CD14-positive monocyte (primary cell): Measurements from ENCODE around the gene CNOT6L. TPM values are rescaled to one million over a fixed set of nuclear protein-coding genes. Genes with fewer than 3 reads are reported as not detected.

ENCODE experiments used
- DNase-seq, 3 donors: peaks; one replicate each; pipeline ENCODE4 v3.0.0-alpha.2; 2011 to 2022
- H2AFZ ChIP-seq: 2 replicates; pipeline ENCODE4 v1.6.0; 2012; ENCODE audit warnings: mild to moderate bottlenecking, low read depth, low read length, inconsistent platforms; ENCODE audit not compliant: insufficient read depth, poor library complexity, severe bottlenecking
- H3K27ac ChIP-seq, 2 donors: 1 replicate in 1 of 2; 2 replicates in 1 of 2; pipeline ENCODE4 v1.5.1; 2012 to 2013; ENCODE audit warnings: low read length in 2 of 2, control low read depth in 1 of 2, inconsistent platforms in 1 of 2, low read depth in 1 of 2, mild to moderate bottlenecking in 1 of 2
- H3K27me3 ChIP-seq, 2 donors: one replicate each; pipeline versions ENCODE4 v1.6.0 to v1.6.1; 2011 to 2013; ENCODE audit warnings: low read length in 2 of 2; ENCODE audit not compliant: control insufficient read depth in 2 of 2, insufficient read depth in 2 of 2
- H3K36me3 ChIP-seq, 2 donors: replicated peaks in 1 of 2; 1 replicate in 1 of 2; 2 replicates in 1 of 2; pipeline versions ENCODE4 v1.5.1 to v1.6.1; 2012 to 2013; ENCODE audit warnings: low read length in 2 of 2, control low read depth in 1 of 2, inconsistent platforms in 1 of 2, mild to moderate bottlenecking in 1 of 2; ENCODE audit not compliant: insufficient read depth in 2 of 2, control insufficient read depth in 1 of 2
- H3K4me1 ChIP-seq, 2 donors: 1 replicate in 1 of 2; 2 replicates in 1 of 2; pipeline versions ENCODE4 v1.5.1 to v1.6.1; 2012 to 2013; ENCODE audit warnings: low read length in 2 of 2, control low read depth in 1 of 2, inconsistent platforms in 1 of 2, mild to moderate bottlenecking in 1 of 2, moderate library complexity in 1 of 2; ENCODE audit not compliant: insufficient read depth in 2 of 2, control insufficient read depth in 1 of 2
- H3K4me2 ChIP-seq: replicated peaks from 2 replicates; pipeline ENCODE3; 2012; ENCODE audit warnings: low read length, moderate library complexity, mild to moderate bottlenecking; ENCODE audit not compliant: poor library complexity, severe bottlenecking; ENCODE audit errors: extremely low read depth
- H3K4me3 ChIP-seq, 3 experiments: fragments of 200-600 bp in 1 of 3; sonication (generic) in 1 of 3; replicated peaks in 1 of 3; 1 replicate in 2 of 3; 2 replicates in 1 of 3; pipeline ENCODE4 v1.5.1; 2011 to 2013; ENCODE audit warnings: low read length in 3 of 3, mild to moderate bottlenecking in 3 of 3, control low read depth in 2 of 3, low read depth in 2 of 3, inconsistent platforms in 1 of 3, moderate library complexity in 1 of 3
- H3K79me2 ChIP-seq: 2 replicates; pipeline ENCODE4 v1.6.0; 2012; ENCODE audit warnings: mild to moderate bottlenecking, control low read depth, inconsistent platforms, low read length, moderate library complexity; ENCODE audit not compliant: insufficient read depth
- H3K9ac ChIP-seq: 2 replicates; pipeline ENCODE4 v1.6.0; 2017; ENCODE audit warnings: low read length, mild to moderate bottlenecking; ENCODE audit not compliant: insufficient read depth, poor library complexity, severe bottlenecking
- H3K9me3 ChIP-seq, 2 donors: replicated peaks in 1 of 2; 1 replicate in 1 of 2; 2 replicates in 1 of 2; pipeline versions ENCODE4 v1.5.1 to v1.6.1; 2012 to 2013; ENCODE audit warnings: low read length in 2 of 2, control low read depth in 1 of 2; ENCODE audit not compliant: control insufficient read depth in 1 of 2, insufficient read depth in 1 of 2
- H4K20me1 ChIP-seq: 2 replicates; pipeline ENCODE4 v1.6.0; 2012; ENCODE audit warnings: mild to moderate bottlenecking, low read length, control low read depth, moderate library complexity; ENCODE audit not compliant: insufficient read depth
- H3K27ac Mint-ChIP-seq, 7 donors: one replicate each; pipeline ENCODE4 v1.8.0; 2020; ENCODE audit warnings: mild to moderate bottlenecking in 7 of 7, mixed read lengths in 7 of 7, moderate library complexity in 6 of 7, inconsistent platforms in 2 of 7
- H3K27me3 Mint-ChIP-seq, 3 donors: one replicate each; pipeline ENCODE4 v1.8.0; 2021 to 2022; ENCODE audit warnings: low read depth in 3 of 3, mild to moderate bottlenecking in 3 of 3, mixed read lengths in 3 of 3, moderate library complexity in 3 of 3, inconsistent platforms in 1 of 3
- H3K36me3 Mint-ChIP-seq, 2 donors: one replicate each; pipeline ENCODE4 v1.8.0; 2020; ENCODE audit warnings: mixed read lengths in 2 of 2, inconsistent platforms in 1 of 2, mild to moderate bottlenecking in 1 of 2
- H3K4me1 Mint-ChIP-seq: one replicate; pipeline ENCODE4 v1.8.0; 2020; ENCODE audit warnings: mild to moderate bottlenecking, mixed read lengths
- H3K4me3 Mint-ChIP-seq, 2 donors: one replicate each; pipeline ENCODE4 v1.8.0; 2020; ENCODE audit warnings: mild to moderate bottlenecking in 2 of 2, mixed read lengths in 2 of 2, moderate library complexity in 1 of 2
- H3K9me3 Mint-ChIP-seq, 7 donors: one replicate each; pipeline ENCODE4 v1.8.0; 2020 to 2022; ENCODE audit warnings: mixed read lengths in 7 of 7, mild to moderate bottlenecking in 6 of 7, moderate library complexity in 6 of 7, inconsistent platforms in 2 of 7
- WGBS: methylation state at CpG from one replicate; pipeline ENCODE4 v1.1.5; 2013; ENCODE audit warnings: missing lambda C conversion rate; ENCODE audit not compliant: insufficient coverage; 5-methylcytosine and 5-hydroxymethylcytosine counted together
- intact Hi-C, 2 donors: fragments of 100-400 bp; cut with micrococcal nuclease; formaldehyde crosslinking; loops; one replicate each; pipeline versions ENCODE4 v1.15.0 to v1.15.1; 2023
- polyA plus RNA-seq, 3 donors: library from polyadenylated mRNA; depleted of rRNA in 1 of 3; unstranded in 2 of 3; stranded (reverse) in 1 of 3; fragments of 300-500 nt in 2 of 3; fragments of >200 nt in 1 of 3; fragmentation: Illumina TruSeq in 2 of 3; gene quantifications; 1 replicate in 2 of 3; 2 replicates in 1 of 3; pipeline ENCODE4 v1.2.3, GENCODE V29; 2012 to 2021
- TF ChIP-seq, protein P1 (sequence below): fragments of 200-600 bp; IDR thresholded peaks from one replicate; pipeline ENCODE4 v1.8.0; 2022; ENCODE audit warnings: antibody characterized with exemption, mild to moderate bottlenecking

CNOT6L gene
- polyA plus RNA-seq, 3 donors = 16.1 to 26.4 (median 26.3) TPM

GRCh38 chr4:77816546-77816945 lies 2.6 kb downstream of the CNOT6L start:
- H3K4me3 Mint-ChIP-seq = no peak overlapping the region
- TF ChIP-seq, protein P1, sequence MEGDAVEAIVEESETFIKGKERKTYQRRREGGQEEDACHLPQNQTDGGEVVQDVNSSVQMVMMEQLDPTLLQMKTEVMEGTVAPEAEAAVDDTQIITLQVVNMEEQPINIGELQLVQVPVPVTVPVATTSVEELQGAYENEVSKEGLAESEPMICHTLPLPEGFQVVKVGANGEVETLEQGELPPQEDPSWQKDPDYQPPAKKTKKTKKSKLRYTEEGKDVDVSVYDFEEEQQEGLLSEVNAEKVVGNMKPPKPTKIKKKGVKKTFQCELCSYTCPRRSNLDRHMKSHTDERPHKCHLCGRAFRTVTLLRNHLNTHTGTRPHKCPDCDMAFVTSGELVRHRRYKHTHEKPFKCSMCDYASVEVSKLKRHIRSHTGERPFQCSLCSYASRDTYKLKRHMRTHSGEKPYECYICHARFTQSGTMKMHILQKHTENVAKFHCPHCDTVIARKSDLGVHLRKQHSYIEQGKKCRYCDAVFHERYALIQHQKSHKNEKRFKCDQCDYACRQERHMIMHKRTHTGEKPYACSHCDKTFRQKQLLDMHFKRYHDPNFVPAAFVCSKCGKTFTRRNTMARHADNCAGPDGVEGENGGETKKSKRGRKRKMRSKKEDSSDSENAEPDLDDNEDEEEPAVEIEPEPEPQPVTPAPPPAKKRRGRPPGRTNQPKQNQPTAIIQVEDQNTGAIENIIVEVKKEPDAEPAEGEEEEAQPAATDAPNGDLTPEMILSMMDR = no peak
- Histone ChIP-seq H3K27ac (no peak overlapping the region), H4K20me1 (peaks cover 65% of the 10 kb centered on the region), H3K9me3 (no peaks in the 10 kb centered on the region), H3K4me1 (peaks cover 20% of the 10 kb centered on the region in 2 donors), H3K9ac (no peak overlapping the region), H3K79me2 (peaks cover 96% of the 10 kb centered on the region), H3K4me3 (no peak overlapping the region), H3K4me2 (no peak overlapping the region), H2AFZ (no peak overlapping the region), H3K27me3 (no peaks in the 10 kb centered on the region), H3K36me3 (no peaks in the 10 kb centered on the region)
- intact Hi-C loops = loop anchor here in 1 of 2 donors (10.0 kb wide), 1 partner anchor 82 kb away; no protein-coding TSS in a partner anchor
- 60% methylated on average over 1 of the region's 2 CpGs for WGBS
- H3K4me1 Mint-ChIP-seq = peaks cover 59% of the 10 kb centered on the region
- peak in 1 of 3 donors; percentile 32 for DNase-seq
- H3K27ac Mint-ChIP-seq = no peak overlapping the region
- H3K9me3 Mint-ChIP-seq = peaks cover 0 to 2% (median 0%) of the 10 kb centered on the region in 7 donors
- H3K27me3 Mint-ChIP-seq = peaks cover 0 to 2% (median 2%) of the 10 kb centered on the region in 3 donors
- H3K36me3 Mint-ChIP-seq = peaks cover 2 to 3% of the 10 kb centered on the region in 2 donors

DNA sequence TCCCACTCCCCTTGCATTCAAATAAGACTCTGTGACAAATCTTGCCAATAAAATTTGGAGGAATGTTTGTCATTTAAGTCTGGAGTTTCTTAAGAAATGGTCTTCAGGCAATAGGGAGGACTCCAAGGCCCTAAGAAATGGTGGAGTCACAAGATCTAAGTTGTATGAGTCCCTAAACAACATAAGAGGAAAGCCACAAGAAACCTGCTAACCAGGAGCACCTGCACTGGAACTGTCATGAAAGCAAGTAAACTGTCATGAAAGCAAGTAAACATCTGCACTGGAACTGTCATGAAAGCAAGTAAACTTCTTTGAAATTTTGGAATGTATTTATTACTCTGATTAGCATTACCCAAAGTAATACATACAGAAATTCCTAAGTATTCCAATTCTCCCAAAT lies 3.5 kb downstream of the CNOT6L start:
- Mint-ChIP-seq H3K4me1 (peaks cover 54% of the 10 kb centered on the region), H3K27me3 (peaks cover 0 to 2% (median 2%) of the 10 kb centered on the region in 3 donors), H3K27ac (peak overlapping the region in 1 of 7 donors; percentile 11), H3K4me3 (no peak overlapping the region), H3K36me3 (peaks cover 6 to 8% of the 10 kb centered on the region in 2 donors), H3K9me3 (peaks cover 0 to 2% (median 0%) of the 10 kb centered on the region in 7 donors)
- Histone ChIP-seq H3K27ac (no peak overlapping the region), H3K9ac (no peak overlapping the region), H3K4me1 (peaks cover 11% of the 10 kb centered on the region in 2 donors), H4K20me1 (peaks cover 74% of the 10 kb centered on the region), H3K36me3 (peaks cover 0 to 4% of the 10 kb centered on the region in 2 donors), H3K9me3 (no peaks in the 10 kb centered on the region), H2AFZ (no peak overlapping the region), H3K27me3 (no peaks in the 10 kb centered on the region), H3K79me2 (peaks cover 96% of the 10 kb centered on the region), H3K4me3 (no peak overlapping the region), H3K4me2 (no peak overlapping the region)
- no peak for DNase-seq
- TF ChIP-seq, protein P1 = no peak
- intact Hi-C loops = loop anchor here in 1 of 2 donors (10.0 kb wide), 1 partner anchor 81 kb away; no protein-coding TSS in a partner anchor
